ENCODE results near the gene CDH26.

- no peak for TF ChIP-seq POLR2AphosphoS5 (IDR thresholded peaks at IDR 0.05; ENCODE audit: borderline replicate concordance, low read depth, low read length)
- no peak for TF ChIP-seq EZH2 (IDR thresholded peaks at IDR 0.05)
Observed at GRCh38 chr20:59985164-59985563, 26.9 kb downstream of the CDH26 start.
